C1 segment of cervical spinal cord (tissue), 14 donors: ENCODE measurements around the gene TRIM14.
"Not testable (repeated sequence)": the region's sequence is repeated elsewhere in the genome, so short reads cannot be mapped to it uniquely, and the experiment has no call there.

ENCODE experiments used
- DNase-seq, 14 donors: peaks; one replicate each; lab custom pipeline; 2025; lab: John Stamatoyannopoulos, UW

The TRIM14 gene

GRCh38 chr9:98108531-98109031 is 10.4 kb downstream of the TRIM14 start:
- peak in 1 of 14 donors; percentile 14 for DNase-seq

GRCh38 chr9:98107926-98108325 is 11.1 kb downstream of the TRIM14 start:
- DNase-seq = no peak

GRCh38 chr9:98105006-98105405 is 14.0 kb downstream of the TRIM14 start:
- DNase-seq = no peak

- no peak for DNase-seq
Measured at GRCh38 chr9:98104445-98104881, 14.6 kb downstream of the TRIM14 start.

- no peak for DNase-seq
Measured at GRCh38 chr9:98101868-98102273, 17.2 kb downstream of the TRIM14 start.

- no peak for DNase-seq
Measured at GRCh38 chr9:98101416-98101815, 17.6 kb downstream of the TRIM14 start.

- DNase-seq = no peak
Measured at GRCh38 chr9:98100456-98100855, 18.6 kb downstream of the TRIM14 start.

- DNase-seq = no peak
Measured at GRCh38 chr9:98099898-98100297, 19.1 kb downstream of the TRIM14 start.

- DNase-seq = no peak
Measured at GRCh38 chr9:98099346-98099745, 19.7 kb downstream of the TRIM14 start.

- DNase-seq = no peak
Measured at GRCh38 chr9:98097836-98098235, 21.2 kb downstream of the TRIM14 start.

- DNase-seq = no peak
Measured at GRCh38 chr9:98096091-98096490, 22.9 kb downstream of the TRIM14 start.

GRCh38 chr9:98095401-98095800 is 23.6 kb downstream of the TRIM14 start:
- no peak for DNase-seq

GRCh38 chr9:98094851-98095250 is 24.2 kb downstream of the TRIM14 start:
- no peak for DNase-seq

GRCh38 chr9:98094316-98094715 is 24.7 kb downstream of the TRIM14 start:
- DNase-seq = no peak

- DNase-seq = no peak
Measured at GRCh38 chr9:98092613-98092931, 26.4 kb downstream of the TRIM14 start.

- no peak for DNase-seq
Measured at GRCh38 chr9:98091735-98092612, 27.0 kb downstream of the TRIM14 start.

- DNase-seq = not testable (repeated sequence)
Measured at GRCh38 chr9:98090674-98091073, 28.3 kb downstream of the TRIM14 start.

GRCh38 chr9:98087420-98088354 is 31.3 kb downstream of the TRIM14 start:
- no peak for DNase-seq

GRCh38 chr9:98086461-98086860 is 32.6 kb downstream of the TRIM14 start:
- DNase-seq = no peak

- no peak for DNase-seq
Measured at GRCh38 chr9:98085944-98086343, 33.1 kb downstream of the TRIM14 start.

- DNase-seq = no peak
Measured at GRCh38 chr9:98085058-98085457, 34.0 kb downstream of the TRIM14 start.

GRCh38 chr9:98084396-98084795 is 34.6 kb downstream of the TRIM14 start:
- no peak for DNase-seq
